KMS-11 (cell line): ENCODE results near the gene KATNAL2.

Experiments used
- H2AFZ ChIP-seq: fragments of 200-600 bp; sonication (generic); 2 replicates; pipeline ENCODE4 v1.6.1; 2016; ENCODE audit warnings: antibody characterized with exemption, mixed run types, low read depth
- H3K27ac ChIP-seq: fragments of 200-600 bp; sonication (generic); 2 replicates; pipeline ENCODE4 v1.6.1; 2016; ENCODE audit warnings: mild to moderate bottlenecking, mixed run types
- H3K27me3 ChIP-seq: fragments of 200-600 bp; sonication (generic); 2 replicates; pipeline ENCODE4 v1.6.1; 2017; ENCODE audit warnings: mild to moderate bottlenecking, low read depth, mixed run types, moderate library complexity; ENCODE audit not compliant: insufficient read depth
- H3K36me3 ChIP-seq: fragments of 200-600 bp; sonication (generic); 2 replicates; pipeline ENCODE4 v1.6.1; 2017; ENCODE audit warnings: mild to moderate bottlenecking, mixed run types; ENCODE audit not compliant: insufficient read depth
- H3K4me1 ChIP-seq: fragments of 200-600 bp; sonication (generic); 2 replicates; pipeline ENCODE4 v1.6.1; 2016; ENCODE audit warnings: mild to moderate bottlenecking, low read depth, mixed run types; ENCODE audit not compliant: poor library complexity, severe bottlenecking
- H3K4me2 ChIP-seq: fragments of 200-600 bp; sonication (generic); 2 replicates; pipeline ENCODE4 v1.7.0; 2016; ENCODE audit warnings: mild to moderate bottlenecking, mixed run types
- H3K4me3 ChIP-seq: fragments of 200-600 bp; sonication (generic); IDR thresholded peaks from 2 replicates; pipeline ENCODE4 v1.6.1; 2017; ENCODE audit warnings: low read depth, low read length, mixed read lengths; ENCODE audit not compliant: insufficient read depth
- H3K79me2 ChIP-seq: fragments of 200-600 bp; sonication (generic); 2 replicates; pipeline ENCODE4 v1.6.1; 2016; ENCODE audit warnings: low read depth, mixed run types; ENCODE audit not compliant: insufficient read depth
- H3K9ac ChIP-seq: fragments of 200-600 bp; sonication (generic); 2 replicates; pipeline ENCODE4 v1.6.1; 2016; ENCODE audit warnings: mild to moderate bottlenecking, mixed run types
- H4K20me1 ChIP-seq: fragments of 200-600 bp; sonication (generic); 2 replicates; pipeline ENCODE4 v1.6.1; 2016; ENCODE audit warnings: mild to moderate bottlenecking, mixed run types; ENCODE audit not compliant: insufficient read depth
- TF ChIP-seq, protein P1 (sequence below): fragments of 200-600 bp; sonication (generic); conservative IDR thresholded peaks from 2 replicates; pipeline ENCODE4 v1.6.1; 2017; ENCODE audit warnings: low read depth, mild to moderate bottlenecking, antibody characterized with exemption, low read length, moderate library complexity, mixed read lengths

KATNAL2 gene

DNA sequence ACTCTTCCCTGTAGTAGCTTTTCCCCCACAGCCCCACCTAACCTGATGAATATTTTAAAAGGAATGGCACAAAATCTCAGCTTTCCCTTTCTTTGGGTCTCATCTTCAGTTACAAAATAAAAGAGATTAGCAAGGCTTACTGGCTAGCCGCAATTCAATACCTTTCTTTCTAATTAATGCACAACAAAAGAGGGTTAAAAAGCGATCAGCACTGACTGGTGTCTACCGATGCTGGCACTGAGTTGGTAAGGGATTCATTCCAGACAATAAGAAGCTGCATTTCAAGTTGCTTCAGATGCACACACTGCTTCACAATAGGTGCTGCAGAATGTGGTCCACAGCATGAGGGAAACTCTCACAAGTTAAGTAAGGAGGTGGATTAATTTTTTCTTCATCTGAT, 191.0 kb downstream of the KATNAL2 start:
- TF ChIP-seq, protein P1, sequence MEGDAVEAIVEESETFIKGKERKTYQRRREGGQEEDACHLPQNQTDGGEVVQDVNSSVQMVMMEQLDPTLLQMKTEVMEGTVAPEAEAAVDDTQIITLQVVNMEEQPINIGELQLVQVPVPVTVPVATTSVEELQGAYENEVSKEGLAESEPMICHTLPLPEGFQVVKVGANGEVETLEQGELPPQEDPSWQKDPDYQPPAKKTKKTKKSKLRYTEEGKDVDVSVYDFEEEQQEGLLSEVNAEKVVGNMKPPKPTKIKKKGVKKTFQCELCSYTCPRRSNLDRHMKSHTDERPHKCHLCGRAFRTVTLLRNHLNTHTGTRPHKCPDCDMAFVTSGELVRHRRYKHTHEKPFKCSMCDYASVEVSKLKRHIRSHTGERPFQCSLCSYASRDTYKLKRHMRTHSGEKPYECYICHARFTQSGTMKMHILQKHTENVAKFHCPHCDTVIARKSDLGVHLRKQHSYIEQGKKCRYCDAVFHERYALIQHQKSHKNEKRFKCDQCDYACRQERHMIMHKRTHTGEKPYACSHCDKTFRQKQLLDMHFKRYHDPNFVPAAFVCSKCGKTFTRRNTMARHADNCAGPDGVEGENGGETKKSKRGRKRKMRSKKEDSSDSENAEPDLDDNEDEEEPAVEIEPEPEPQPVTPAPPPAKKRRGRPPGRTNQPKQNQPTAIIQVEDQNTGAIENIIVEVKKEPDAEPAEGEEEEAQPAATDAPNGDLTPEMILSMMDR, result no peak
- H3K9ac ChIP-seq, result no peak overlapping the region
- H3K27ac ChIP-seq, result no peak overlapping the region
- H3K4me2 ChIP-seq, result no peak overlapping the region
- no peak overlapping the region for H3K4me3 ChIP-seq
- no peaks in the 10 kb centered on the region for H4K20me1 ChIP-seq
- H3K4me1 ChIP-seq, result no peaks in the 10 kb centered on the region
- H3K79me2 ChIP-seq, result no peaks in the 10 kb centered on the region
- no peaks in the 10 kb centered on the region for H3K36me3 ChIP-seq
- H2AFZ ChIP-seq, result no peak overlapping the region
- H3K27me3 ChIP-seq, result no peaks in the 10 kb centered on the region

DNA sequence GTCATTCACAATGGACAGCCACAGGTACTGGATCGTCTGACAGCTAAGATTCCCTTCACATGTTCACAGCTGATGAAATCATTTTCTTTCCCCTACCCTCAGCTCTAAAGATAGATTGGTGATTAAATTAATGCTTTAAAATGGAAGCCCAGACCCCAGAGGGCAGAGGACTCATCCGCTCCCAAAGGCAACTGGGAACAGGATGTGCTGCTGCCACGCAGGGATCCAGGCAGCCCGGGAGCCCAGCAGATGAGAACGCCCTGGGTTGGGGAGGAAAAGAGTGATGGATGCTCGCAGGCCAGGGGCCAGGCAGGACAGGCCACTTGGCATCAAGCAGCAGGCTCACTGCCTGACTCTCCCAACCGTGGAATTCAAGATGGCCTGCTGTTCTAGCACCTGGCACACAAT, 191.6 kb downstream of the KATNAL2 start:
- H3K9ac ChIP-seq, result no peak overlapping the region

GRCh38 chr18:47109720-47110119, 192.3 kb downstream of the KATNAL2 start:
- Histone ChIP-seq H2AFZ (no peak overlapping the region), H3K27me3 (no peaks in the 10 kb centered on the region), H3K36me3 (no peaks in the 10 kb centered on the region)

More for the DNA sequence above, 191.6 kb downstream of the KATNAL2 start:
- TF ChIP-seq, protein P1, result no peak
- Histone ChIP-seq H3K79me2 (no peaks in the 10 kb centered on the region), H2AFZ (no peak overlapping the region), H3K4me2 (no peak overlapping the region), H3K36me3 (no peaks in the 10 kb centered on the region), H3K27me3 (no peaks in the 10 kb centered on the region), H3K4me1 (no peaks in the 10 kb centered on the region), H3K4me3 (no peak overlapping the region), H3K27ac (no peak overlapping the region), H4K20me1 (no peaks in the 10 kb centered on the region)

GRCh38 chr18:47110492-47111274, 193.3 kb downstream of the KATNAL2 start:
- H3K4me3 ChIP-seq, result no peak overlapping the region
- no peaks in the 10 kb centered on the region for H4K20me1 ChIP-seq
- no peak overlapping the region for H2AFZ ChIP-seq
- no peak overlapping the region for H3K9ac ChIP-seq
- no peaks in the 10 kb centered on the region for H3K4me1 ChIP-seq
- no peaks in the 10 kb centered on the region for H3K36me3 ChIP-seq
- H3K27me3 ChIP-seq, result no peaks in the 10 kb centered on the region
- TF ChIP-seq, protein P1, result no peak
- H3K4me2 ChIP-seq, result no peak overlapping the region
- no peaks in the 10 kb centered on the region for H3K79me2 ChIP-seq
- H3K27ac ChIP-seq, result no peak overlapping the region

More at GRCh38 chr18:47109720-47110119, 192.3 kb downstream of the KATNAL2 start:
- Histone ChIP-seq H4K20me1 (no peaks in the 10 kb centered on the region), H3K4me2 (no peak overlapping the region), H3K4me1 (no peaks in the 10 kb centered on the region), H3K9ac (no peak overlapping the region), H3K27ac (no peak overlapping the region), H3K4me3 (no peak overlapping the region), H3K79me2 (no peaks in the 10 kb centered on the region)
- TF ChIP-seq, protein P1, result no peak
